Activated naive CD4-positive, alpha-beta T cell treated with anti-CD3 and anti-CD28 coated beads for 36 hours (primary cell): ENCODE data around the gene DAB2IP. TPM values are rescaled to one million over a fixed set of nuclear protein-coding genes. Genes with fewer than 3 reads are reported as not detected.

Experiments
- CTCF ChIA-PET: fragments of 350-600 bp; sonication (Branson Sonifier 250); formaldehyde crosslinking; loops from one replicate; lab custom pipeline; 2021; ENCODE audit warnings: antibody characterized with exemption; lab: Charles Lee
- DNase-seq: peaks from one replicate; pipeline ENCODE4 v3.0.0-alpha.2; 2020
- H3K27ac Mint-ChIP-seq: one replicate; pipeline ENCODE4 v1.8.0; 2021; ENCODE audit warnings: mild to moderate bottlenecking, mixed read lengths
- H3K27me3 Mint-ChIP-seq: one replicate; pipeline ENCODE4 v1.8.0; 2021; ENCODE audit warnings: low read depth, mixed read lengths
- H3K36me3 Mint-ChIP-seq: one replicate; pipeline ENCODE4 v1.8.0; 2021; ENCODE audit warnings: low read depth, mixed read lengths
- H3K4me1 Mint-ChIP-seq: one replicate; pipeline ENCODE4 v1.8.0; 2021; ENCODE audit warnings: low read depth, mixed read lengths
- H3K4me3 Mint-ChIP-seq: one replicate; pipeline ENCODE4 v1.8.0; 2021; ENCODE audit warnings: mild to moderate bottlenecking, moderate library complexity, mixed read lengths
- H3K9me3 Mint-ChIP-seq: one replicate; pipeline ENCODE4 v1.8.0; 2021; ENCODE audit warnings: mixed read lengths
- intact Hi-C: fragments of 100-400 bp; cut with micrococcal nuclease; formaldehyde crosslinking; loops from one replicate; pipeline ENCODE4 v1.15.1; 2023
- total RNA-seq, 2 experiments: library from RNA; stranded (reverse); gene quantifications; one replicate each; pipeline ENCODE4 v1.2.3, GENCODE V29; 2021

The DAB2IP gene
- total RNA-seq, 2 experiments from 2014 or later = 0.35 TPM; not detected in 1

DNA sequence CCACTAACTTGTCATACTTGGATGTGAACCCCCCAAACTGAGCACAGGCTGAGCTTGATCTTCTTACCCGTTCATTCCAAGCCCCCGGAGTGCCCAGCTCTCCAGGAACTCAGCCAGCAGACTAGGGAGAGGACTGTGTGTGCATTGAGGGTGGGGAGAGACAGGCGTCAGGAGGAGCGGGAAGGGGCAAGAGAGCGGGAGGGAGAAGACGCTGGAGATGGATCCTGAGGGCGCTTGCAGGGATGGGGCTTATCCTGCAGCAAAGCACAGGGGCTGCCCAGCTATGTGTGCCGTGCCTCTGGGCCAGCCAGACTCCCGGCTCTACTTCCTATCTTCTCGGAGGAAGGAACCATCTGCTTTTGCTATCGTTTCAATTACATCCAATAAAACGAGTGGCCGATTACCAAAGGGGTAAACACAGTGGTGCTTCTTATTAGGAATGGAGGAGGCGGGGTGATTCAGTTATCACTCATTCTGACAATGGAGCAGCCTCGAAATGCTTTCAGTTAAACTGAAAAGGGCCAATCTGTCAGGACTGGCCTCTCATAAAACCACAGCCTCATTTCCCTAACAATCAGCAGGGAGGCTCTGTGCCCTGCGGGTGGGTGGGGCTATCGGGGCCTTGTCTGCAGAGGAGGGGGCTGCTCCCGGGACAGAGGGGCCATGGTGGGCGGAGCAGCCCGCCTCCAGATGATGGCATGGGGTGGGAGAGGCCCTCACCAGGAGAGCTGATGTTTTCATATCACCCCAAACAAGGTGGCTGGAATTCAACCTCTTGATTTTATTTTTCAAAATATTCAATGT lies 168.2 kb downstream of the DAB2IP start:
- no peaks in the 10 kb centered on the region for H3K9me3 Mint-ChIP-seq
- H3K27me3 Mint-ChIP-seq = no peaks in the 10 kb centered on the region
- H3K36me3 Mint-ChIP-seq = no peaks in the 10 kb centered on the region
- CTCF ChIA-PET = interaction anchor here (0.7 kb wide), 1 partner anchor 157 kb away, joined by 3 read pairs; no protein-coding TSS in a partner anchor
- H3K4me1 Mint-ChIP-seq = no peaks in the 10 kb centered on the region
- no peak for DNase-seq
- no peak overlapping the region for H3K27ac Mint-ChIP-seq
- intact Hi-C loops = no loop called here
- H3K4me3 Mint-ChIP-seq = no peak overlapping the region

DNA sequence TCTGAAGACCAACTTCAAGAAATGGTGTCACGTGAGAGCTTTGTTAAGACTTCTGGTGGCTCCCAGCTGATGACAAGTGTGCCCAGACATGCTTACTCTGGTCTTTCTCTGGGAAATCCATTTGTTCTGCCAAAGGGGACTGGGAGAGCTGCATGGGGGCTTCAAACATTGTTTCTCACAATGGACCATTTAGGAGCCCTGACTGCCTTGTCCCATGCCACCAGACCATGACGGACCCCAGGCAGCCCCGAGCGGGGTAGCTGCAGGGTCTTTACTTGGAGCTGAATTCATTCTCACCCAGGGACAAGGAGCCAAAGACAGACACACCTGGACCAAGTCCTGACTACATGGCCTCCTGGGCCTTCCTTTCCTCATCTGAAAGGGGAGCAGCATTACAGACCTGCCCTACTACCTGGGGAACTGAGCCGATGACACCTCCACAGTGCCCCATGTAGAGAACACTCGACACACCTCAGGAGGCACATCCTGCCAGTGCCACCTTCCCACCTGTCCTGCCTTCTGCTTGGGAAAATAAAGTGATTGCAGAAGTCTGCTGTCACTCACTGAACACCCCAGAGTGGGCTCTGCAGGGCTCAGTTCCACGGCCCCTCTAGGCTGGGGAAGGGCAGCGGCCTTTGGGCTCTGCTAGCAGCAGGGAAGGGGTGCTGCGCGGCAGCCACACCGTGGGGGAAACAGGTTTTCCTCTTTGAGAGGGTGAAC lies 169.0 kb downstream of the DAB2IP start:
- H3K4me3 Mint-ChIP-seq = no peak overlapping the region
- no peaks in the 10 kb centered on the region for H3K36me3 Mint-ChIP-seq
- no peaks in the 10 kb centered on the region for H3K4me1 Mint-ChIP-seq
- DNase-seq = no peak
- no peaks in the 10 kb centered on the region for H3K9me3 Mint-ChIP-seq
- H3K27ac Mint-ChIP-seq = no peak overlapping the region
- CTCF ChIA-PET = interaction anchor here (0.7 kb wide), 1 partner anchor 156 kb away, joined by 3 read pairs; no protein-coding TSS in a partner anchor
- intact Hi-C loops = no loop called here
- no peaks in the 10 kb centered on the region for H3K27me3 Mint-ChIP-seq

GRCh38 chr9:121821326-121821725 lies 169.9 kb downstream of the DAB2IP start:
- Mint-ChIP-seq H3K27me3 (no peaks in the 10 kb centered on the region), H3K4me3 (no peak overlapping the region), H3K36me3 (no peaks in the 10 kb centered on the region), H3K9me3 (no peaks in the 10 kb centered on the region), H3K4me1 (no peaks in the 10 kb centered on the region), H3K27ac (no peak overlapping the region)
- CTCF ChIA-PET = no interaction called here
- DNase-seq = no peak
- intact Hi-C loops = no loop called here

- no peak for DNase-seq
Observed at GRCh38 chr9:121822093-121823085, 171.0 kb downstream of the DAB2IP start.

GRCh38 chr9:121823451-121824169 lies 172.2 kb downstream of the DAB2IP start:
- Mint-ChIP-seq H3K27me3 (no peaks in the 10 kb centered on the region), H3K27ac (no peak overlapping the region), H3K9me3 (no peaks in the 10 kb centered on the region), H3K4me1 (no peaks in the 10 kb centered on the region), H3K36me3 (no peaks in the 10 kb centered on the region), H3K4me3 (no peak overlapping the region)
- no peak for DNase-seq
- intact Hi-C loops = no loop called here
- CTCF ChIA-PET = interaction anchor here (0.5 kb wide), 1 partner anchor 37 kb away, joined by 5 read pairs; no protein-coding TSS in a partner anchor

More at GRCh38 chr9:121822093-121823085, 171.0 kb downstream of the DAB2IP start:
- H3K9me3 Mint-ChIP-seq = no peaks in the 10 kb centered on the region
- no peak overlapping the region for H3K27ac Mint-ChIP-seq
- no peaks in the 10 kb centered on the region for H3K4me1 Mint-ChIP-seq
- H3K36me3 Mint-ChIP-seq = no peaks in the 10 kb centered on the region
- H3K4me3 Mint-ChIP-seq = no peak overlapping the region
- intact Hi-C loops = no loop called here
- CTCF ChIA-PET = interaction anchor here (0.6 kb wide), 1 partner anchor 244 kb away, joined by 3 read pairs; no protein-coding TSS in a partner anchor
- H3K27me3 Mint-ChIP-seq = no peaks in the 10 kb centered on the region

GRCh38 chr9:121824651-121825030 lies 173.2 kb downstream of the DAB2IP start:
- Mint-ChIP-seq H3K9me3 (no peaks in the 10 kb centered on the region), H3K4me1 (no peaks in the 10 kb centered on the region), H3K27me3 (no peaks in the 10 kb centered on the region), H3K4me3 (no peak overlapping the region), H3K27ac (no peak overlapping the region), H3K36me3 (no peaks in the 10 kb centered on the region)
- DNase-seq = no peak
- intact Hi-C loops = no loop called here
- CTCF ChIA-PET = no interaction called here

- CTCF ChIA-PET = no interaction called here
- Mint-ChIP-seq H3K27me3 (no peaks in the 10 kb centered on the region), H3K4me3 (no peak overlapping the region), H3K36me3 (no peaks in the 10 kb centered on the region), H3K9me3 (no peaks in the 10 kb centered on the region), H3K27ac (no peak overlapping the region), H3K4me1 (no peaks in the 10 kb centered on the region)
- intact Hi-C loops = no loop called here
- no peak for DNase-seq
Observed at GRCh38 chr9:121825031-121825691, 173.7 kb downstream of the DAB2IP start.

- H3K27ac Mint-ChIP-seq = no peak overlapping the region
- DNase-seq = no peak
- H3K4me3 Mint-ChIP-seq = no peak overlapping the region
- CTCF ChIA-PET = no interaction called here
- no peaks in the 10 kb centered on the region for H3K27me3 Mint-ChIP-seq
- no peaks in the 10 kb centered on the region for H3K4me1 Mint-ChIP-seq
- H3K9me3 Mint-ChIP-seq = no peaks in the 10 kb centered on the region
- intact Hi-C loops = loop anchor here (1.0 kb wide), 1 partner anchor 24 kb away; no protein-coding TSS in a partner anchor
- H3K36me3 Mint-ChIP-seq = no peaks in the 10 kb centered on the region
Observed at GRCh38 chr9:121826711-121827110, 175.3 kb downstream of the DAB2IP start.

DNA sequence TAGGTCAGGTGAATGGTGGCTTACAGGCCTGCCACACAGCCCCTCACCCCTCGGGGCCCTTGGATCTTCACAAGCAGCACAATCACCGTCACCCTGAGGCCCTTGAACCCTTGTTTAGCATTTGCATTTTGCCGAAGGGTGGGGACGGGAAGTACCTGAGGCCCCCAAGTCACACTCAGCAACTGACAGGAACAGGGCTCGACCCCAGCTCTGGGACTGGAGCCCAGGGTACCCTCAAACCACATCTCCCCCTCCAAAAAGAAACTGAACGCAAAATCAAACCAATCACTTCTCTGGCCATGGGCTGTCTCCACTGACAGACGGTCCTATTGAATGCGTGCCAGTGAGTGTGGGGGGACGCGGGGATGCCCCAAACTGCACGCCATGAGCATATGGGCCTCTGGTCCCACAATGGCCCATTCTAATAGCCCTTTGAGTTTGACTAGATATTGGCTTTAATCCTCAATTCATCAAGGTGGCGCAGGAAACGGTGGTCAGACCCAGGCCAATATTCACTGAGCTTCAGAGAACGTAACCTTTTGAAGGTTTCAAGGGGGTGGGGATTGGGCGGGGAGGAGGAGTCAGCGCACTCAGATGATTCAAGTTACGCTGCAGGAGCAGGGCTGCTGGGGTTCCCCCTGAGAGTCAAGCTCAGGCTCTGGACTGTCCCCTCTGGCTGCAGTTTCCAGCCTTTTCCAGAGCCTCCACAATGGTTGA lies 176.0 kb downstream of the DAB2IP start:
- CTCF ChIA-PET = no interaction called here
- DNase-seq = no peak
- no peaks in the 10 kb centered on the region for H3K9me3 Mint-ChIP-seq
- no peak overlapping the region for H3K4me3 Mint-ChIP-seq
- intact Hi-C loops = loop anchor here (1.0 kb wide), 1 partner anchor 23 kb away; no protein-coding TSS in a partner anchor
- no peak overlapping the region for H3K27ac Mint-ChIP-seq
- no peaks in the 10 kb centered on the region for H3K27me3 Mint-ChIP-seq
- H3K36me3 Mint-ChIP-seq = no peaks in the 10 kb centered on the region
- H3K4me1 Mint-ChIP-seq = no peaks in the 10 kb centered on the region

DNA sequence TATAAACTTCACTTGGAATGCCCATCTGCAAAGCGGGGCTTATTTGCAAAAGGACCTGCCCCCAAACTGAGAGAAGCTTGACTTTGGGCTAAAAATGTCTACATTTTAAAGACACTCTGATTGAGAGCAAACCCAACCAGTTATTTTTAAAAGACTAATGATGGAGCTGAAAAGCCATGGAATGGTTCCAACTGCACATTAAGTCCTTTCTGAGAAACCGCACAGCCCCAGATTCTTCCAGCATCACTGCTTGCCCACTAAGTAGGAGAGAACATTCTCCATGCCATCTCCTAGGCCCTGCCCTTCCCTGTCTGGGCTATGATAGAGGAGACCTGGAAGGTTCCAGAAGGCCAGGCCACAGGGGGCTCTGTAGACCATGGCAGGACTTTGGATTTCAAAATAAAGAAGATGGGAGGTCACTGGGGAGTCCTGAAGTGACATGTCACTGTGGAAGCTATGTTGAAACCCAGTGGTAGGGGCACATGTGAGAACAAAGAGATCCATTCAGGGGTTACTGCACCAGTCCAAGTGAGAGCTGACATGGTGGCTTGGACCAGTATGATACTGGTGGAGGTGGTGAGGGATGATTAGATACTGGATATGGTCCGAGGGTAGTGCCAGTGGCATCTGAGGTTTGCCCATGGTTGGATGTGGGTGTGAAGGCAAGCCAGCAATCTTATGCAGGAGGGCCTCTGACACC lies 179.2 kb downstream of the DAB2IP start:
- no peaks in the 10 kb centered on the region for H3K9me3 Mint-ChIP-seq
- intact Hi-C loops = no loop called here
- no peaks in the 10 kb centered on the region for H3K27me3 Mint-ChIP-seq
- CTCF ChIA-PET = no interaction called here
- no peak overlapping the region for H3K4me3 Mint-ChIP-seq
- no peaks in the 10 kb centered on the region for H3K4me1 Mint-ChIP-seq
- H3K27ac Mint-ChIP-seq = no peak overlapping the region
- no peaks in the 10 kb centered on the region for H3K36me3 Mint-ChIP-seq
- DNase-seq = no peak
